PC-9 (cell line): Measurements from ENCODE around the gene FARP1. TPM values are rescaled to one million over a fixed set of nuclear protein-coding genes. Genes with fewer than 3 reads are reported as not detected.

Experiments used
- BruUV-seq: library from RNA; stranded (reverse); fragments of 400-500 nt; replicated peaks from 2 replicates; lab custom pipeline; 2021; lab: Mats Ljungman, UMichigan
- CTCF ChIA-PET: fragments of 300-600 bp; sonication (Branson Sonifier 250); formaldehyde crosslinking; loops from one replicate; lab custom pipeline; 2022; ENCODE audit warnings: antibody characterized with exemption; lab: Charles Lee
- POLR2A ChIA-PET: fragments of 300-600 bp; sonication (Branson Sonifier 250); formaldehyde crosslinking; loops from one replicate; lab custom pipeline; 2022; ENCODE audit warnings: antibody characterized with exemption; ENCODE audit not compliant: unreplicated experiment; lab: Charles Lee
- DNase-seq, 2 experiments: peaks; one replicate each; pipeline versions ENCODE4 v3.0.0 to v3.0.0-alpha.2; 2015 to 2022; ENCODE audit warnings: mixed read lengths in 1 of 2
- H2AFZ ChIP-seq: fragments of 200-600 bp; sonication (generic); 2 replicates; pipeline ENCODE4 v1.8.1; 2017; ENCODE audit warnings: antibody characterized with exemption
- H3F3A ChIP-seq: fragments of 200-600 bp; sonication (generic); 2 replicates; pipeline ENCODE4 v1.8.1; 2017; ENCODE audit warnings: antibody characterized with exemption, mild to moderate bottlenecking, low read depth; ENCODE audit not compliant: insufficient read depth
- H3K27ac ChIP-seq: fragments of 200-600 bp; sonication (generic); 2 replicates; pipeline ENCODE4 v1.6.1; 2016; ENCODE audit warnings: mixed run types
- H3K27me3 ChIP-seq: fragments of 200-600 bp; sonication (generic); 2 replicates; pipeline ENCODE4 v1.6.1; 2016; ENCODE audit warnings: low read depth, mixed run types; ENCODE audit not compliant: insufficient read depth
- H3K36me3 ChIP-seq: fragments of 200-600 bp; sonication (generic); 2 replicates; pipeline ENCODE4 v1.6.1; 2016; ENCODE audit warnings: low read depth, mixed run types
- H3K4me1 ChIP-seq: fragments of 200-600 bp; sonication (generic); replicated peaks from 2 replicates; pipeline ENCODE4 v1.6.1; 2016; ENCODE audit warnings: mixed run types; ENCODE audit not compliant: insufficient read depth
- H3K4me2 ChIP-seq: fragments of 200-600 bp; sonication (generic); 2 replicates; pipeline ENCODE4 v1.6.1; 2017; ENCODE audit warnings: mixed run types
- H3K4me3 ChIP-seq: fragments of 200-600 bp; sonication (generic); 2 replicates; pipeline ENCODE4 v1.6.1; 2016; ENCODE audit warnings: mixed run types
- H3K79me2 ChIP-seq: fragments of 200-600 bp; sonication (generic); 2 replicates; pipeline ENCODE4 v1.6.1; 2017; ENCODE audit warnings: low read depth, mixed run types
- H3K9me2 ChIP-seq: fragments of 200-600 bp; sonication (generic); 2 replicates; pipeline ENCODE4 v1.8.1; 2017; ENCODE audit warnings: mild to moderate bottlenecking; ENCODE audit not compliant: insufficient read depth
- H3K9me3 ChIP-seq: fragments of 200-600 bp; sonication (generic); 2 replicates; pipeline ENCODE4 v1.8.1; 2016; ENCODE audit warnings: low read depth; ENCODE audit not compliant: insufficient read depth
- H4K20me1 ChIP-seq: fragments of 200-600 bp; sonication (generic); 2 replicates; pipeline ENCODE4 v1.8.1; 2017; ENCODE audit not compliant: insufficient read depth
- CTCF ChIP-seq: fragments of 200-600 bp; sonication (generic); conservative IDR thresholded peaks from 2 replicates; pipeline ENCODE4 v1.6.1; 2017; ENCODE audit warnings: mixed run types, antibody characterized with exemption, mild to moderate bottlenecking, moderate library complexity
- EZH2 ChIP-seq: fragments of 200-600 bp; sonication (generic); IDR thresholded peaks from 2 replicates; pipeline ENCODE4 v1.8.0; 2017; ENCODE audit warnings: antibody characterized with exemption, low read depth
- intact Hi-C: fragments of 100-400 bp; cut with micrococcal nuclease; formaldehyde crosslinking; loops from one replicate; pipeline ENCODE4 v1.10.0; 2022; ENCODE audit not compliant: unreplicated experiment
- total RNA-seq: library from RNA; stranded (reverse); gene quantifications from 2 replicates; pipeline ENCODE4 v1.2.3, GENCODE V29; 2021

Gene FARP1
- total RNA-seq, 1 experiment from 2014 or later: 62.1 TPM

GRCh38 chr13:98442391-98443230, 299.7 kb downstream of the FARP1 start:
- H3K4me1 ChIP-seq: peaks cover 4% of the 10 kb centered on the region; the same call in 1 of the 2 replicates
- CTCF ChIA-PET: no interaction called here
- no TSS peak for BruUV-seq
- H3K79me2 ChIP-seq: no peaks in the 10 kb centered on the region
- peaks cover 16% of the 10 kb centered on the region; the same call in 1 of the 2 replicates for H3F3A ChIP-seq
- H4K20me1 ChIP-seq: no peaks in the 10 kb centered on the region
- H3K27me3 ChIP-seq: no peaks in the 10 kb centered on the region
- POLR2A ChIA-PET: no interaction called here
- H3K4me3 ChIP-seq: no peak overlapping the region
- H3K9me2 ChIP-seq: no peaks in the 10 kb centered on the region
- no peaks in the 10 kb centered on the region for H3K9me3 ChIP-seq
- no peaks in the 10 kb centered on the region for H3K36me3 ChIP-seq
- TF ChIP-seq CTCF: no peak
- no peak for TF ChIP-seq EZH2
- H3K4me2 ChIP-seq: no peak overlapping the region
- H3K27ac ChIP-seq: no peak overlapping the region
- intact Hi-C loops: loop anchor here (10.0 kb wide), 1 partner anchor 402 kb away; no protein-coding TSS in a partner anchor
- DNase-seq: no peak
- H2AFZ ChIP-seq: no peak overlapping the region

- H3K4me1 ChIP-seq: peaks cover 4% of the 10 kb centered on the region; the same call in 1 of the 2 replicates
- no peaks in the 10 kb centered on the region for H3K9me3 ChIP-seq
- peak in 1 of 2 experiments; percentile 43 for DNase-seq
- H3K9me2 ChIP-seq: no peaks in the 10 kb centered on the region
- H3K36me3 ChIP-seq: peaks cover 5% of the 10 kb centered on the region; the same call in 1 of the 2 replicates
- intact Hi-C loops: loop anchor here (10.0 kb wide), 1 partner anchor 401 kb away; no protein-coding TSS in a partner anchor
- H3K79me2 ChIP-seq: no peaks in the 10 kb centered on the region
- no peak overlapping the region for H3K4me3 ChIP-seq
- TF ChIP-seq CTCF: no peak
- no peak for TF ChIP-seq EZH2
- peaks cover 16% of the 10 kb centered on the region; the same call in 1 of the 2 replicates for H3F3A ChIP-seq
- no TSS peak for BruUV-seq
- ChIA-PET POLR2A (no interaction called here), CTCF (no interaction called here)
- no peaks in the 10 kb centered on the region for H4K20me1 ChIP-seq
- no peak overlapping the region for H3K4me2 ChIP-seq
- H2AFZ ChIP-seq: no peak overlapping the region
- H3K27me3 ChIP-seq: no peaks in the 10 kb centered on the region
- H3K27ac ChIP-seq: no peak overlapping the region
Measured at GRCh38 chr13:98443329-98443728, 300.4 kb downstream of the FARP1 start.

- Histone ChIP-seq H3K27ac (no peak overlapping the region), H3K9me3 (no peaks in the 10 kb centered on the region), H3K27me3 (no peaks in the 10 kb centered on the region), H3K4me3 (no peak overlapping the region), H2AFZ (no peak overlapping the region), H3F3A (peaks cover 16% of the 10 kb centered on the region; the same call in 1 of the 2 replicates), H3K9me2 (no peaks in the 10 kb centered on the region), H3K36me3 (peaks cover 11% of the 10 kb centered on the region; the same call in 1 of the 2 replicates), H3K4me1 (peaks cover 4% of the 10 kb centered on the region; the same call in 1 of the 2 replicates), H3K4me2 (no peak overlapping the region), H4K20me1 (no peaks in the 10 kb centered on the region), H3K79me2 (no peaks in the 10 kb centered on the region)
- ChIA-PET POLR2A (no interaction called here), CTCF (no interaction called here)
- no peak for DNase-seq
- no TSS peak for BruUV-seq
- TF ChIP-seq EZH2 (no peak), CTCF (no peak)
- intact Hi-C loops: loop anchor here (10.0 kb wide), 1 partner anchor 401 kb away; no protein-coding TSS in a partner anchor
Measured at GRCh38 chr13:98443800-98444325, 301.0 kb downstream of the FARP1 start.
